ENCODE measurements around the gene OR14I1.
"Not testable (repeated sequence)": the region's sequence is repeated elsewhere in the genome, so short reads cannot be mapped to it uniquely, and the experiment has no call there.

OR14I1 gene

GRCh38 chr1:248681651-248682050, 20.9 kb downstream of the OR14I1 start:
- Histone ChIP-seq H3K27me3 (ENCODE audit: control insufficient read depth, insufficient read depth, low read length) (no peaks in the 10 kb centered on the region), H3K9me3 (ENCODE audit: control insufficient read depth, low read depth, low read length) (peaks cover 66% of the 10 kb centered on the region), H3K36me3 (ENCODE audit: control insufficient read depth, low read depth, low read length) (no peaks in the 10 kb centered on the region), H3K9ac (ENCODE audit: low read length) (no peak overlapping the region), H3K4me3 (ENCODE audit: low read length) (no peak overlapping the region), H3K27ac (ENCODE audit: low read length) (no peak overlapping the region), H3K4me1 (ENCODE audit: control insufficient read depth, low read depth, low read length) (no peaks in the 10 kb centered on the region)

DNA sequence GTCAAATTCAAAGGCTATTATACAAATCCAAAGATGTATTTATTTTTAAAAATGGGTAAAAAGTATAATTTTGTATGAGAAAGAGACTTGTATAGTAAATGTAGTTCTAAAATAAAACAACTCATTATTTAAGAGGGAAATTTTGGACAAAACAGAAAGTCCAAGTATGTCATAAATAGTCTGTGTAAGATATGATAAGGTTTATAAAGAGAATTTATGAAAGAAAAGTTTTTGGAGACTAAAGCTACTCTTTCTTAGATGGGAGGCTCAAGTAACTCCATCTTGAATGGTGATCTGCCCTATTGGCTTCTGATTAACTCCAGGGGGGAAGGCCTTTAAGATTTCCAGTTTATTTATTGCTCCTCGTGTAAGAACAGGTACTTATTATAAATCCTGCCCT, 32.6 kb downstream of the OR14I1 start:
- Histone ChIP-seq H3K4me1 (ENCODE audit: control insufficient read depth, low read depth, low read length) (no peaks in the 10 kb centered on the region), H3K27ac (ENCODE audit: low read length) (no peak overlapping the region), H3K9me3 (ENCODE audit: control insufficient read depth, low read depth, low read length) (peaks cover 54% of the 10 kb centered on the region), H3K9ac (ENCODE audit: low read length) (no peak overlapping the region), H3K36me3 (ENCODE audit: control insufficient read depth, low read depth, low read length) (no peaks in the 10 kb centered on the region), H3K4me3 (ENCODE audit: low read length) (no peak overlapping the region), H3K27me3 (ENCODE audit: control insufficient read depth, insufficient read depth, low read length) (no peaks in the 10 kb centered on the region)

GRCh38 chr1:248663453-248664328, 38.9 kb downstream of the OR14I1 start:
- not testable (repeated sequence) for H3K27me3 ChIP-seq (ENCODE audit: control insufficient read depth, insufficient read depth, low read length); H3K4me1 ChIP-seq (ENCODE audit: control insufficient read depth, low read depth, low read length); H3K27ac ChIP-seq (ENCODE audit: low read length); H3K4me3 ChIP-seq (ENCODE audit: low read length); H3K36me3 ChIP-seq (ENCODE audit: control insufficient read depth, low read depth, low read length); H3K9ac ChIP-seq (ENCODE audit: low read length)
- peaks cover 31% of the 10 kb centered on the region for H3K9me3 ChIP-seq (ENCODE audit: control insufficient read depth, low read depth, low read length)

- not testable (repeated sequence) for H3K9ac ChIP-seq (ENCODE audit: low read length); H3K4me3 ChIP-seq (ENCODE audit: low read length); H3K4me1 ChIP-seq (ENCODE audit: control insufficient read depth, low read depth, low read length); H3K27me3 ChIP-seq (ENCODE audit: control insufficient read depth, insufficient read depth, low read length); H3K9me3 ChIP-seq (ENCODE audit: control insufficient read depth, low read depth, low read length); H3K27ac ChIP-seq (ENCODE audit: low read length); H3K36me3 ChIP-seq (ENCODE audit: control insufficient read depth, low read depth, low read length)
Observed at GRCh38 chr1:248656797-248657196, 45.8 kb downstream of the OR14I1 start.

DNA sequence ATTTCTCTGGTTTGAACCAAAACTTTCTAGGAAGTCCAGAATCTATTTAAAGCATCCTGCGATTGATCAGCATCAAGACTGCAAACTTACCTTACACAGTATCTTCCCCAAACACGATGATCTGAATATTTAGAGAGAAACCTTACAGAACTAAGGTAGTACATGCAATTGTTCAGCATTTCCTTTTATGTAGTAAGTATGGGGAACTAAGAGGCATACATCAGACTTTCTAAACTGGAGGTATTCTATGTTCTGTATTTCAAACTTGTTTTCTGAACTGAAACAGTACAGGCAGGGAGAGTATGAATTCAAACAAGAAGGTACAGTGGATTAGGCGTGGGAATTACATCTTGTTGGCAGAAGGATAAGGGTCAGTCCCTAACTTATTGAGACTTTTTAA, 47.2 kb downstream of the OR14I1 start, which contains the start of gene OR2T27:
OR2T27 (minus strand) TSS at position 175 of the 400 bp plus-strand sequence. CDS start 4,644 bp downstream, outside the sequence.
- H3K36me3 ChIP-seq (ENCODE audit: control insufficient read depth, low read depth, low read length); H3K27ac ChIP-seq (ENCODE audit: low read length); H3K27me3 ChIP-seq (ENCODE audit: control insufficient read depth, insufficient read depth, low read length); H3K9ac ChIP-seq (ENCODE audit: low read length); H3K4me3 ChIP-seq (ENCODE audit: low read length); H3K4me1 ChIP-seq (ENCODE audit: control insufficient read depth, low read depth, low read length); H3K9me3 ChIP-seq (ENCODE audit: control insufficient read depth, low read depth, low read length): not testable (repeated sequence)
